HepG2 (cell line): ENCODE measurements around the gene FBXO24. TPM values are rescaled to one million over a fixed set of nuclear protein-coding genes. Genes with fewer than 3 reads are reported as not detected.

Source experiments
- KDM5B ChIP-seq: sonication (generic); formaldehyde crosslinking; IDR thresholded peaks from 2 replicates; pipeline ENCODE4 v1.4.0; 2020; ENCODE audit warnings: missing genetic modification reagents, mild to moderate bottlenecking, borderline replicate concordance
- MAFF ChIP-seq: IDR thresholded peaks from 2 replicates; pipeline ENCODE4 v1.6.1; 2011; ENCODE audit warnings: low read depth, low read length, improper control_type of control experiment
- POLR2AphosphoS5 ChIP-seq: IDR thresholded peaks from 2 replicates; pipeline ENCODE4 v1.6.1; 2012; ENCODE audit warnings: low read depth, low read length
- REPIN1 ChIP-seq: sonication (generic); formaldehyde crosslinking; IDR thresholded peaks from 2 replicates; pipeline ENCODE4 v1.8.0; 2022; ENCODE audit warnings: missing genetic modification reagents, low read depth, mild to moderate bottlenecking, borderline replicate concordance
- ZFP37 ChIP-seq: sonication (generic); formaldehyde crosslinking; IDR thresholded peaks from 2 replicates; pipeline ENCODE4 v1.4.0; 2020; ENCODE audit warnings: missing genetic modification reagents, borderline replicate concordance
- ZNF205 ChIP-seq: IDR thresholded peaks from 2 replicates; pipeline ENCODE4 v1.6.1; 2018; ENCODE audit warnings: missing biosample characterization, missing genetic modification reagents
- ZNF253 ChIP-seq: sonication (generic); formaldehyde crosslinking; IDR thresholded peaks from 2 replicates; pipeline ENCODE4 v1.8.0; 2022; ENCODE audit warnings: mild to moderate bottlenecking, missing genetic modification reagents, borderline replicate concordance
- ZNF501 ChIP-seq: sonication (generic); formaldehyde crosslinking; IDR thresholded peaks from 2 replicates; pipeline ENCODE4 v1.5.1; 2020; ENCODE audit warnings: mild to moderate bottlenecking, moderate library complexity, missing genetic modification reagents
- ZNF512B ChIP-seq: sonication (generic); formaldehyde crosslinking; IDR thresholded peaks from 2 replicates; pipeline ENCODE4 v1.5.1; 2020; ENCODE audit warnings: missing genetic modification reagents, mild to moderate bottlenecking, borderline replicate concordance
- polyA plus RNA-seq, 8 experiments: library from polyadenylated mRNA; depleted of rRNA in 3 of 8; stranded (reverse) in 7 of 8; unstranded in 1 of 8; fragments of >200 nt; fragmentation: Illumina TruSeq in 4 of 8; extraction: Trizol in 4 of 8; gene quantifications; 2 replicates each; pipeline versions ENCODE4 v1.2.1 to v1.2.3, GENCODE V29; 2011 to 2016; ENCODE audit warnings: low read depth in 4 of 8, missing spikeins in 1 of 8, mixed read lengths in 1 of 8; ENCODE audit not compliant: insufficient read depth in 1 of 8
- total RNA-seq, 5 experiments: library from RNA; depleted of rRNA; stranded (reverse); fragments of >200 nt; fragmentation: Illumina TruSeq; extraction: Trizol; gene quantifications; 2 replicates each; pipeline ENCODE4 v1.2.3, GENCODE V29; 2016; ENCODE audit warnings: low read depth in 1 of 5
- TF ChIP-seq, protein P1 (sequence below), 2 experiments: sonication (generic) in 1 of 2; formaldehyde crosslinking in 1 of 2; IDR thresholded peaks; 2 replicates each; pipeline versions ENCODE4 v1.4.0 to v1.6.1; 2016 to 2020; ENCODE audit warnings: borderline replicate concordance in 1 of 2, low read depth in 1 of 2, mild to moderate bottlenecking in 1 of 2, missing genetic modification reagents in 1 of 2
- TF ChIP-seq, protein P2 (sequence below): sonication (generic); formaldehyde crosslinking; IDR thresholded peaks from 2 replicates; pipeline ENCODE4 v1.5.1; 2020; ENCODE audit warnings: missing genetic modification reagents, mild to moderate bottlenecking, borderline replicate concordance
- TF ChIP-seq, protein P3 (sequence below): sonication (generic); formaldehyde crosslinking; IDR thresholded peaks from 2 replicates; pipeline ENCODE4 v1.4.0; 2020; ENCODE audit warnings: missing genetic modification reagents, low read depth, mild to moderate bottlenecking, borderline replicate concordance
- TF ChIP-seq, protein P4 (sequence below): sonication (generic); formaldehyde crosslinking; IDR thresholded peaks from 2 replicates; pipeline ENCODE4 v1.8.1; 2023; ENCODE audit warnings: mild to moderate bottlenecking, missing genetic modification reagents

FBXO24 gene
- total and polyA plus RNA-seq, 2 of the 13 experiments (the other 11 are each of a cell fraction or from before 2014, with no cell fraction given), result 0.20 to 0.55 TPM

- TF ChIP-seq ZNF253 (CRISPR knock-in tag), result no peak
- TF ChIP-seq ZFP37 (CRISPR knock-in tag), result no peak
- TF ChIP-seq, protein P1, sequence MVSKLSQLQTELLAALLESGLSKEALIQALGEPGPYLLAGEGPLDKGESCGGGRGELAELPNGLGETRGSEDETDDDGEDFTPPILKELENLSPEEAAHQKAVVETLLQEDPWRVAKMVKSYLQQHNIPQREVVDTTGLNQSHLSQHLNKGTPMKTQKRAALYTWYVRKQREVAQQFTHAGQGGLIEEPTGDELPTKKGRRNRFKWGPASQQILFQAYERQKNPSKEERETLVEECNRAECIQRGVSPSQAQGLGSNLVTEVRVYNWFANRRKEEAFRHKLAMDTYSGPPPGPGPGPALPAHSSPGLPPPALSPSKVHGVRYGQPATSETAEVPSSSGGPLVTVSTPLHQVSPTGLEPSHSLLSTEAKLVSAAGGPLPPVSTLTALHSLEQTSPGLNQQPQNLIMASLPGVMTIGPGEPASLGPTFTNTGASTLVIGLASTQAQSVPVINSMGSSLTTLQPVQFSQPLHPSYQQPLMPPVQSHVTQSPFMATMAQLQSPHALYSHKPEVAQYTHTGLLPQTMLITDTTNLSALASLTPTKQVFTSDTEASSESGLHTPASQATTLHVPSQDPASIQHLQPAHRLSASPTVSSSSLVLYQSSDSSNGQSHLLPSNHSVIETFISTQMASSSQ (IDR thresholded peaks at IDR 0.05; ENCODE audit: low read depth), result no peak
- TF ChIP-seq, protein P1 (CRISPR knock-in tag; IDR thresholded peaks at IDR 0.05; ENCODE audit: borderline replicate concordance), result peak; percentile 45; the same call in 1 of the 2 replicates
- TF ChIP-seq, protein P2, sequence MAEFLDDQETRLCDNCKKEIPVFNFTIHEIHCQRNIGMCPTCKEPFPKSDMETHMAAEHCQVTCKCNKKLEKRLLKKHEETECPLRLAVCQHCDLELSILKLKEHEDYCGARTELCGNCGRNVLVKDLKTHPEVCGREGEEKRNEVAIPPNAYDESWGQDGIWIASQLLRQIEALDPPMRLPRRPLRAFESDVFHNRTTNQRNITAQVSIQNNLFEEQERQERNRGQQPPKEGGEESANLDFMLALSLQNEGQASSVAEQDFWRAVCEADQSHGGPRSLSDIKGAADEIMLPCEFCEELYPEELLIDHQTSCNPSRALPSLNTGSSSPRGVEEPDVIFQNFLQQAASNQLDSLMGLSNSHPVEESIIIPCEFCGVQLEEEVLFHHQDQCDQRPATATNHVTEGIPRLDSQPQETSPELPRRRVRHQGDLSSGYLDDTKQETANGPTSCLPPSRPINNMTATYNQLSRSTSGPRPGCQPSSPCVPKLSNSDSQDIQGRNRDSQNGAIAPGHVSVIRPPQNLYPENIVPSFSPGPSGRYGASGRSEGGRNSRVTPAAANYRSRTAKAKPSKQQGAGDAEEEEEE (CRISPR knock-in tag), result no peak
- TF ChIP-seq, protein P3, sequence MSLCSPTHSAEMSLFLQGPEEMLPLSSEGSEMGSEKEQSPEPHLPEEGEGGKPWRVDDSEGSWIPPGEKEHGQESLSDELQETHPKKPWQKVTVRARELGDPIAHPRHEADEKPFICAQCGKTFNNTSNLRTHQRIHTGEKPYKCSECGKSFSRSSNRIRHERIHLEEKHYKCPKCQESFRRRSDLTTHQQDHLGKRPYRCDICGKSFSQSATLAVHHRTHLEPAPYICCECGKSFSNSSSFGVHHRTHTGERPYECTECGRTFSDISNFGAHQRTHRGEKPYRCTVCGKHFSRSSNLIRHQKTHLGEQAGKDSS (CRISPR knock-in tag), result 0 out of 2 replicates have a peak, but pooled peaks have one; percentile 39
- TF ChIP-seq REPIN1, result 0 out of 2 replicates have a peak, but pooled peaks have one; percentile 22
- TF ChIP-seq KDM5B (CRISPR knock-in tag), result peak; percentile 52; the same call in 1 of the 2 replicates
- no peak for TF ChIP-seq ZNF512B (CRISPR knock-in tag)
- peak; percentile 46; the same call in 1 of the 2 replicates for TF ChIP-seq POLR2AphosphoS5
- TF ChIP-seq, protein P4, sequence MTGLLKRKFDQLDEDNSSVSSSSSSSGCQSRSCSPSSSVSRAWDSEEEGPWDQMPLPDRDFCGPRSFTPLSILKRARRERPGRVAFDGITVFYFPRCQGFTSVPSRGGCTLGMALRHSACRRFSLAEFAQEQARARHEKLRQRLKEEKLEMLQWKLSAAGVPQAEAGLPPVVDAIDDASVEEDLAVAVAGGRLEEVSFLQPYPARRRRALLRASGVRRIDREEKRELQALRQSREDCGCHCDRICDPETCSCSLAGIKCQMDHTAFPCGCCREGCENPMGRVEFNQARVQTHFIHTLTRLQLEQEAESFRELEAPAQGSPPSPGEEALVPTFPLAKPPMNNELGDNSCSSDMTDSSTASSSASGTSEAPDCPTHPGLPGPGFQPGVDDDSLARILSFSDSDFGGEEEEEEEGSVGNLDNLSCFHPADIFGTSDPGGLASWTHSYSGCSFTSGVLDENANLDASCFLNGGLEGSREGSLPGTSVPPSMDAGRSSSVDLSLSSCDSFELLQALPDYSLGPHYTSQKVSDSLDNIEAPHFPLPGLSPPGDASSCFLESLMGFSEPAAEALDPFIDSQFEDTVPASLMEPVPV (CRISPR knock-in tag), result peak; percentile 44; the same call in 1 of the 2 replicates
- TF ChIP-seq ZNF501 (CRISPR knock-in tag), result peak; percentile 59; the same call in 1 of the 2 replicates
- no peak for TF ChIP-seq MAFF
- no peak for TF ChIP-seq ZNF205
Observed at GRCh38 chr7:100570954-100571828, 14.9 kb upstream of the FBXO24 start (continued).
